KOPT-K1 (cell line): ENCODE data around the gene GALNT14.
"Not testable (repeated sequence)": the region's sequence is repeated elsewhere in the genome, so short reads cannot be mapped to it uniquely, and the experiment has no call there.

Experiments used
- H3K27ac ChIP-seq: fragments of 200-600 bp; sonication (generic); 2 replicates; pipeline ENCODE4 v1.5.1; 2016; ENCODE audit warnings: antibody characterized with exemption, mild to moderate bottlenecking, low read depth, low read length; ENCODE audit not compliant: poor library complexity, severe bottlenecking
- H3K36me3 ChIP-seq: fragments of 200-600 bp; sonication (generic); 2 replicates; pipeline ENCODE4 v1.5.1; 2017; ENCODE audit warnings: antibody characterized with exemption, mild to moderate bottlenecking, low read length, moderate library complexity; ENCODE audit not compliant: insufficient read depth
- H3K9me3 ChIP-seq: fragments of 200-600 bp; sonication (generic); 2 replicates; pipeline ENCODE4 v1.5.1; 2017; ENCODE audit warnings: antibody characterized with exemption, low read length, mild to moderate bottlenecking; ENCODE audit not compliant: insufficient read depth, poor library complexity, severe bottlenecking

GALNT14 gene

DNA sequence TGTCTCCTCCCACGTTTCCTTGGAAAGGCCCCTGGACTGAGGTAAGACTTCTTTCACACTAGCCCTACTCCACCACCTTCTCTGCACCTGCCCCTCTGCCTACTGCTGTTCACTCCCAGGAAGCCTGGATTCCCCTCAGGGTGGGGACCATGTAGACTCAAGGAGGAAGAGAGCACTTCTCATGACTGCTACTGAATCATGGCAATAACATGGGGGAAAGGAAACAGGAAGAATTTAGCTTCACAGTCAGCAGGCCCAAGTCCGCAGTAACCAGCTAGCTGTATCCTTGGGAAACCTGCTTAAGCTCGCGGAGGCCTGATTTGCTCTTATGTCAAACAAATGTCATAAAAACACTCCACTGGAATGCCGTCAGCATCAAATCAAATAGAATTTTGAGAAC, 204.7 kb downstream of the GALNT14 start:
- Histone ChIP-seq H3K36me3 (no peaks in the 10 kb centered on the region), H3K27ac (no peak overlapping the region), H3K9me3 (no peaks in the 10 kb centered on the region)

- no peaks in the 10 kb centered on the region for H3K36me3 ChIP-seq
- no peak overlapping the region for H3K27ac ChIP-seq
- no peaks in the 10 kb centered on the region for H3K9me3 ChIP-seq
Measured at GRCh38 chr2:30932870-30933269, 205.4 kb downstream of the GALNT14 start.

- H3K9me3 ChIP-seq, result no peaks in the 10 kb centered on the region
- H3K27ac ChIP-seq, result no peak overlapping the region
- no peaks in the 10 kb centered on the region for H3K36me3 ChIP-seq
Measured at GRCh38 chr2:30931841-30932407, 206.3 kb downstream of the GALNT14 start.

GRCh38 chr2:30930716-30931115, 207.5 kb downstream of the GALNT14 start:
- Histone ChIP-seq H3K27ac (no peak overlapping the region), H3K9me3 (no peaks in the 10 kb centered on the region)

GRCh38 chr2:30927465-30928075, 210.7 kb downstream of the GALNT14 start:
- no peaks in the 10 kb centered on the region for H3K9me3 ChIP-seq
- H3K36me3 ChIP-seq, result no peaks in the 10 kb centered on the region
- no peak overlapping the region for H3K27ac ChIP-seq

More at GRCh38 chr2:30930716-30931115, 207.5 kb downstream of the GALNT14 start:
- no peaks in the 10 kb centered on the region for H3K36me3 ChIP-seq

DNA sequence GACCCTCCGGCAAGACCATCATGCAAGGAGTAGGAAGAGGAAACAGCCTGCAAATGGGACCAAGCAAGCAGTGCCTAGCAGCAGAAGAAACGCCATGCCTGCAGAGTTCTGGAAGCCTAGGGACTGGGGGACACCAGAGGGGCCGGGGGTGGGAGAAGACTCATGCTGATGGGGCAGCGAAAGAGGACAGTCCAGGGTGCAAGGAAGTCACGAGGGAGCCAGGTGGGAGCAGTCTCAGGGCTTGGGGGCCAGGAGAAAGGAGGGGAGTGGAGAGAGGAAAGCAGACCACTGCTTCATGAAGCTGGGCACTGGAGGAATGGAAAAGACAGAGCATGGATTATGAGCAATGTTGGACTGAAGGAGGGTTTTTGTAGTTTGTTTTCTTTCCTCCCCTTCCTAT, 211.6 kb downstream of the GALNT14 start:
- Histone ChIP-seq H3K27ac (no peak overlapping the region), H3K36me3 (no peaks in the 10 kb centered on the region), H3K9me3 (no peaks in the 10 kb centered on the region)

GRCh38 chr2:30923623-30924022, 214.6 kb downstream of the GALNT14 start:
- no peak overlapping the region for H3K27ac ChIP-seq
- H3K9me3 ChIP-seq, result no peaks in the 10 kb centered on the region
- no peaks in the 10 kb centered on the region for H3K36me3 ChIP-seq

- no peaks in the 10 kb centered on the region for H3K9me3 ChIP-seq
- H3K27ac ChIP-seq, result no peak overlapping the region
- H3K36me3 ChIP-seq, result no peaks in the 10 kb centered on the region
Measured at GRCh38 chr2:30920511-30920910, 217.7 kb downstream of the GALNT14 start.

DNA sequence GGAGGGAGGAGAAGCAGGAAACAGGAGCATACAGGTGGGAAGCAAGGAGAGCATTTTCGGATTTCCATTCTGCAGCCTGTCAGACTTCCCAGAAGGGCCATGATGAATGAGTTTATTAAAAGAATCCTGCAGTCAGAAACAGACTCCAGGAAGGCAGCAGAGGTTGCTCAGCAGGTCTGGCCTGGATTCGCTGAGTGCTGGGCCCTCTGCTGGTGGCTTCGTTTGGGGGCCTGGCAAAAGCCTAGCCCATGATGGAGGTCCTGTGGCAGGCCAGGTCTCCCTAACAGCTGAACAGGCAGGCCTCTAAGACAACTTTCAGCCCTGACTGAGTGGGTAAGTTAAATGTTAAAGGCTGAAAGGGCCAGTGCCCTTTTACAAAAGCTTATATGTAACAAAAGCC, 222.8 kb downstream of the GALNT14 start:
- Histone ChIP-seq H3K27ac (no peak overlapping the region), H3K36me3 (no peaks in the 10 kb centered on the region), H3K9me3 (no peaks in the 10 kb centered on the region)

- Histone ChIP-seq H3K27ac (no peak overlapping the region), H3K36me3 (no peaks in the 10 kb centered on the region), H3K9me3 (no peaks in the 10 kb centered on the region)
Measured at GRCh38 chr2:30914456-30914855, 223.8 kb downstream of the GALNT14 start.

- H3K27ac ChIP-seq, result no peak overlapping the region
- H3K36me3 ChIP-seq, result no peaks in the 10 kb centered on the region
- H3K9me3 ChIP-seq, result no peaks in the 10 kb centered on the region
Measured at GRCh38 chr2:30912056-30912455, 226.2 kb downstream of the GALNT14 start.

DNA sequence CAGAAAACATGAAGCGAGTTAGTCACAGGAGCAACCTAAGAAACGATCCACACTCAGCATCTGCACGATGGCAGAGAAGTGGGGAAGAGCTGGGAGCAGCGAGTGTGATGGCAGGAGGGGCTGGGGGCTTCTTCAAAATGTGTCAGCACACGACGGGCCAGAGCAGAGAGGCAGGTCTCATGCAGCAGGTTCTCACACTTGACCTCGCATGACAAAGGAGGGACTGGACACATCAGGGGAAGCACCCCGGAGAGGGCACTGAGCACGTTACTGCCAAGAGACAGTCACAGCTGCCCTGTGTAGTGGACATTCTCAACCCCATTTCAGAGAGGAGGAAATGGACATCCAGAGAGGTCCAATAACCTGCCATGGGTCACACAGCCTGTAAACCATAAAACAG, 226.9 kb downstream of the GALNT14 start:
- Histone ChIP-seq H3K36me3 (no peaks in the 10 kb centered on the region), H3K27ac (no peak overlapping the region), H3K9me3 (no peaks in the 10 kb centered on the region)

DNA sequence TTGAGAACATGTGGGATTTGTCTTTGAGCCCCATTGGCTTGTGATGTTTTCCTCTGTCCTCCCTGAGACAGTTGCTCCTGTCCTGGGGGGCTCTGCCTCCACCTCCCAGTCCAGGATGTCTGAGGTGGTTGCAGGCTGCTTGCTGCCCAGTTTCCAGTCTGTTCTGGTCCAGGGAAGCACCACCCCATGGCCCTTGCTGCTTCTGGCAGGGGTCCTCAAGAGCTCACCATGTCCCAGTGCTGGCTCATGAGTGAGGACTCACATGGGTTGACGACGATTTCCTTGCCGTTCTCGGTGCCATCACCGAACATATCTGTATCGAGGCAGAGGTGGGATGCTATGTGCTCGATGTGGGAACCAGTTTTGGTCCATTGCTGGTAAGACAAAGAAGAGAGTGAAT, 227.6 kb downstream of the GALNT14 start:
- no peak overlapping the region for H3K27ac ChIP-seq
- H3K36me3 ChIP-seq, result no peaks in the 10 kb centered on the region
- H3K9me3 ChIP-seq, result no peaks in the 10 kb centered on the region

GRCh38 chr2:30904437-30904836, 233.8 kb downstream of the GALNT14 start:
- not testable (repeated sequence) for H3K36me3 ChIP-seq, H3K27ac ChIP-seq, H3K9me3 ChIP-seq

GRCh38 chr2:30903326-30903725, 234.9 kb downstream of the GALNT14 start:
- H3K36me3 ChIP-seq, result no peaks in the 10 kb centered on the region
- H3K27ac ChIP-seq, result no peak overlapping the region
- no peaks in the 10 kb centered on the region for H3K9me3 ChIP-seq

- H3K36me3 ChIP-seq, result no peaks in the 10 kb centered on the region
Measured at GRCh38 chr2:30900381-30900780, 237.9 kb downstream of the GALNT14 start.

More at GRCh38 chr2:30900381-30900780, 237.9 kb downstream of the GALNT14 start:
- H3K27ac ChIP-seq, result no peak overlapping the region
- H3K9me3 ChIP-seq, result no peaks in the 10 kb centered on the region
